MV-4-11 (cell line): ENCODE measurements around the gene MMAB.

ENCODE experiments used
- DNase-seq: peaks from one replicate; lab custom pipeline; 2025; lab: John Stamatoyannopoulos, UW

MMAB gene

DNA sequence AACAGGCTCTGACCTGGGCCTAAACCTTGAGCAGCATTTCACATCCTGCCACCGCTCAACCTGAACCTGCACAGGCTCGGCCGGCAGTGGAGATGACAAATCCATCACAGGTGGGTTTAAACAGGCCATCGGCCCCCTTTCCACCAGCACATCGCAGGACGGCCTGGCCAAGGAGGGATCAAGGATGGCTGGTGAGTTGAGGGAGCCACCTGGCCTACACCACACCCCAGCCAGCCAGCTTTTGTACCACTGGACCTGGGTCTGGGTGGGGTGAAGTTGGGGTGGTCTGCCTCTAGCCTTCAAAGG lies 14.2 kb downstream of the MMAB start:
- no peak for DNase-seq

DNA sequence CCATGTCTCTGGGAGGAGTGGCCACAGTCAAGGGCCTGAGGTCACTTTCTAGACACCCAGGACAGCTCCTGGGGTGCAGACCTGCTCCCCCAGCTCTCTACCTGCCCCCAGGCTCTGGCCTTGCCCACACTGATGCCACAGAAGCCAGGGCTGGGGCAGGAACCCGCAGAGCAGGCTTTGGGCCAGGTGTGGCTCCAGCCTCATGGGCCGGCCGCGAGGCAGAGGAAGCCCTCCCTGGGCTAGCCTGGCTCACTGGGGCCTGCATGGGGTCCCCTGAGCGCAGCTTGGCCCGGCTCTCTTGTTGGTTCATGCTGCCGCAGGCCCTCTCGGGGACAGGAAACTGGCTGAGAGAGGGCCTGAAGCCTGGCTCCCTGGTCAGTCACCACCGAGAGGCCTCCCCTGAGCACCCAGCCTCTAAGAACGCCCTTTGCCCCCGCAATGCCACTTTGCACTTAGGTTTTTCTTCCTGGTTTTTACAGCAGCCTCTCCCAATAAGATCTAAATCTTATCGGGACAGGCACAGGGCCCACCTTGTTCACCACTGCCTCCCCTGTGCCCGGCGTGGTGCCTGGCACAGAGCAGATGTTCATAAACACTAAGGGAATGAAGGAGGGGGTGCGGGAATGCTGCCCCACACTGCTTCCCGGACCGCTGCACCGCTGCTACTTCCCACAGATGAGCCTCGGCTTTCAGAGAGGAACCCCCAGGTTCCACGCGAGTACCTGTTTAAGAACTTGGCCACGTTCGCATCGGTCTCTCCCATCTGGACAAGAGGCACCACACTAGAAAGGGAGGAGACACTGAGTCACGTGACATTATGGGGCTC lies 14.7 kb downstream of the MMAB start:
- DNase-seq = no peak

DNA sequence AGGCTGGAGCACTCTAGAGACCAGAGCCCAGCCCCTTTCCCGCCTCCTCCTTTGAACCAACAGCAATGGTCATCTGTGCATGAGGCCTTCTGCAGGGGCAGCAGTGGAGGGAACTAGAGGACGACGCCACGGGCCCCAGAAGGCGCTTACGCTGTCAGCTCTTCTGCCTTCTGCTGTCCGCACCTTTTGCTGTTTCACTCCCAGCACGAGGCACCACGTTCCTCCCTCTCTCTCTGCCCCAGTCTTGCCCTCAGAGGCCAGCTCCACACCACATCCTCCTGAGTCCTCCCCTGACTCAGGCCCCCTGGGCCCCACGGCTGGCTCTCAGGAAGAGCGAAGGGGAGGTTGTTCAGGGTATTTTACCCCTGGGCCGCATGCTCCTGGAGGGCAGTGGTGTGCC lies 15.5 kb downstream of the MMAB start:
- no peak for DNase-seq

DNA sequence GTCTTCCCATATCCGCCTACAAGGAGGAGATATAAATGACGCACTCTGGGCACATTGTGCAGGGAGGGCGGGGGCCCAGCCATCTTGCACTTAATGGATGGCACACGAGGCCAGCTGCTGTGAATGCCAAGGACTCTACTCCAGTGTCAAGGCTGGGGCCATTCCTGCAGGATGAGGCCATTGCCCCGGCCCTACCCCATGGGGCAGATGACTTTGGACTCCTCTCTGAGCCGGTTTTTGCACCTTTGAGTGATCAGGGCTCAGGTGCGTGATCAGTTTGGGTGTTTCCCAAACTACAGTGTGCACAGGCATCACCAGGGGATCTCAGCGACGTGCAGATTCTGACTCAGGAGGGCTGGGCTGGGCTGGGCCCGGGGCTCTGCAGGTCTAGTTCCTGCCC lies 16.1 kb downstream of the MMAB start:
- no peak for DNase-seq

DNA sequence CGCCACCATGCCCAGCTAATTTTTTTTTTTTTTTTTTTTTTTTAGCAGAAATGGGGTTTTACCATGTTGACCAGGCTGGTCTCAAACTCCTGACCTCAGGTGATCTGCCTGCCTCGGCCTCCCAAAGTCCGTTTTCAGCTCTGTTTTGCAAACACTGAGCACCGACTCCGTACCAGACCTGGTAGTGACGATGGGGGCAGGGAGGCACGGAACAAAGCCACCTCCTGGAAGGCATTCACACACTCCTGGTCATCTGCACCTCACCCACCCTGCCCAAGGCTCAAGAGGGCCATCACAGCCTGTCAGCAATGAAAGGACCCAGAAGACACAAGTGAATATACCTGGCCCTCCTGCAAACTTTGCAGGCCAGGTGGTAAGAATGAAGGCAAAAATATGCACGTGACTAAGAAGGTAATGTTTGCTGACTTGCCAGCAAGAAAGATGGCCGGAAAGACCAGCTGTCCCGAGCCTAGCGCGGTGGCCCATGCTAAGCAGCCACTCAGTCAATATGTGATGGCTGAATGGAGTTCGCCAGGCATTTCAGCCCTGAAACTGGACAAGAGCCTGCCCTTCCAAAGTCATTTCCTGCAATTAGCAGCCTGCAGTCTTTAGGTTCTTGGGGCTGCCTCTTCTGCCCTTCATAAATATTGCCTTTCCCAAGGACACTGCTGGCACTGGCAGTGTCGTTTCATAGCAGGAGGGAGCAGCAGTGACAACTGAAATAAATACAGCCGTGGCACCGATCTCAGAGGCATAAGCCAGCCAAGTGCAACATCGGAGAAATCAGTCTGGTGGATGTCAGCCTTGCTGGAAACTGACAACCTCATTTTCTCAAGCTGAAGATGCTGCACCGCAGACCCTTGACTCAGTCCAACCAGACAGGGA lies 17.6 kb downstream of the MMAB start:
- no peak for DNase-seq

DNA sequence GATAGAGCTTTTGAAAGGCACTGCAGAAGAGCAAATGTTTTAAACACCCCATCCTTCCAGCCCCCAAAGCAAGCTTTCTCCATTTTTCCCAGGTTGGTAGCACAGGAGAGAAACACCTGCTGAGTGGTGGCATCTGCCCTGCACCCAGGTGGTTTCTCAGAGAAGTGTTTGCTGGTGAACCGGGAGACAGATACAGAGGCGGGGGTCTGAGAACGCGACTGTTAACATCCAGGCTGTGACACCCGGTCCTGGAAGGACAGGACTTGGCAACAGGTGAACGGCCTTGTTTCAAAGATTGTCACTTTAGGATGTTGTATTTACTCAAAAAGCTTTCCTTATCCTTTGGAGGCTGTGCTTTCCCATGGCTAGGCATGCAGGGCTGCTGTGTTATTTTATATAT lies 18.5 kb downstream of the MMAB start:
- DNase-seq = no peak

DNA sequence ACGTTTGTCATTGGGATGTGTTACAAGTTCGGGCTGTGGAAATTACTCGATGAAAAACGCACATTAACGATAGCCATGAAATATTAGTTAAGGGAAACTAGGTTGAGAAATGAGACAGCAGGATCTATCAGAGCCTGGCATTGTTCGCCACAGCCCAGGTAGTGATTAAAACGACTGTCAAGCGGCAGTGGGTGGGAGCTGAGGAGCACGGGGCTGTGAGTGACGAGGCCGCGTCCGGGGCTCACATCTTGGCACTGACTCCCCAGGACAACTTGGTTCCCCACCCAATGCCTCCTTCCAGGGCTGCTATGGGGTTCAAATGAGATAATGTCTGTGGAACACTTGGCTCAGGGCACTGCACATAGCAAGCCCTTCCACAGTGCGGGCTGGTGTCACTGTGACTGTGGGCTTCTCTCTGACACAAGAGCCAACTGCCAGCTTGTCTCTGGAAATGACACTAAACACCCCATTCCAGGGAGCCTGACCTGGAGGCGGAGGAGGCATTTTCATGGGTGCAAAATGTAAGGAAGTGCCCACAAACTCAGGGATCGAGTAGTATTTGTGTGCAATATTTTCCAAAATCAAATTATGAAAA lies 19.3 kb downstream of the MMAB start:
- no peak for DNase-seq

DNA sequence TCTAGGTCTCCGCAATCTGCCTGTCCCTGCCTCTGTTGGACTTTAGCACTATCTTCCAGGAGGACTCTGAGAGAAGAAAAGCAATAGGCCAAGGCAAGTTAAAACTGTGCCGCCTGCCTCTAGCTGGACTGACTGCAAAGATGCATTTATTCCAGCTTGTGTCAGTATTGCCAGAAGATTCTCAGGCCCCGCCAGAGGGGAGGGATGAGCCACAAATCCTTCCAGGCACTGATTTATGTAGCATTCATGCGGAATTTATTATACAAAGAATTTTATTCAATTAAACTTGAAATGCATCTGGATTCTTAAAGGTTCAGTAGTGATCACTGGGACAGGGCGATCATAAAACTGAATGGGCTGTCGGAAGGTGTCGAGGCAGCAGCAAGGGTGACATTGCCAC lies 19.8 kb downstream of the MMAB start:
- DNase-seq = no peak

DNA sequence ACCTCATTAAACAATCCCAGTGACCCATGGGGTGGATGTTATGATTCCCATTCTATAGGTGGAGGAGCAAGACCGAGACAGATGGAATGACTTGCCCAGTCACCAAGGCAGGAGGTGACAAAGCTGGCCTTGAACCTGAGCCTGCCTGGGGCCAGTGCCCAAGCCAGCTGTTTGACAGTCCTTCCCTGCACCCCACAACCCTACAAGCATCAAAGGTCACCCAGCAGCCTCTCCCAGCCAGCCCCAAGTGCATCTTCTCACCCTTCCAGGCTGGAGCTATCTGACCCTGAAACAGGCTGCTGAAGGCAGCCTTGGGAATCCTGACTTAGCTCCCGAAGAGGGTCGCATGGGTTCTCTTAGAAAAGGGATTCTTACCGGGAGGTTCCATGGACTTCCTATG lies 20.3 kb downstream of the MMAB start:
- no peak for DNase-seq

DNA sequence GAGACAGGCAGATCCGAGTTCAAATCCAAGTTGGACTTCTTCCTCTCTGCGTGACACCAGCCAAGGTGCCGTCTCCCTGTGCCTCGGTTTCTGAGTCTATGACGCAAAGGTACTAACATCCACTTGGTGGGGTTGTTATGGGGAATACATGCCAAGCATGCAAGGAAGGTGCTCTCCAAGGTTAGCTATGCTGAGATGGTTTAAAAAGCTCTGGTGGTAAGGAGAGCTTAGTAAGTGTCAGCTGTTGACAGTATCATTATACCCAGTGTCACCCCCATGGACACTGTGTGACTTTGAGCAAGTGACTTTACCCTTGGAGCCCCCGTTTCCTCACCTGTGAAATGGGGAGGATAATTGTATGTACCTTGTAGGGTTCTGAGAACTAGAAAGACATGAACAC lies 22.2 kb downstream of the MMAB start:
- no peak for DNase-seq

DNA sequence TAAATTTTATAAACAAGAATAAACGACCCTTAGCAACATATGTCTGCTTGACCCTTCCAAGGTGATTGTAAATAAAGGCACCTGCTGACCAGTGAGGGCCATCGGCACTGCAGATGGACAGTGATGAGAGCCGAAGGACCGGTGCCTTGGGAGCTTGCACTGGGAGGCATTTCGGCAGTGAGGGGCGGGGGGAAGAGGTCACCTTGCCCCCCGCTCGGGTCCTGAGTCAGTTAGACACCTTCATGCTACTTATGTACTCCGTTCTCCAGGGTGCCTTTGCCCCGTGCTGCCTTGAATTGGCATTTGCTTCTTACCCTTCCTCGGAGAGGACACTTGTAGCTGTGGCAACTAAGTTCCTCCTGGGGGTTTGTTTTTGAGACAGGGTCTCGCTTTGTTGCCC lies 23.0 kb downstream of the MMAB start:
- no peak for DNase-seq

DNA sequence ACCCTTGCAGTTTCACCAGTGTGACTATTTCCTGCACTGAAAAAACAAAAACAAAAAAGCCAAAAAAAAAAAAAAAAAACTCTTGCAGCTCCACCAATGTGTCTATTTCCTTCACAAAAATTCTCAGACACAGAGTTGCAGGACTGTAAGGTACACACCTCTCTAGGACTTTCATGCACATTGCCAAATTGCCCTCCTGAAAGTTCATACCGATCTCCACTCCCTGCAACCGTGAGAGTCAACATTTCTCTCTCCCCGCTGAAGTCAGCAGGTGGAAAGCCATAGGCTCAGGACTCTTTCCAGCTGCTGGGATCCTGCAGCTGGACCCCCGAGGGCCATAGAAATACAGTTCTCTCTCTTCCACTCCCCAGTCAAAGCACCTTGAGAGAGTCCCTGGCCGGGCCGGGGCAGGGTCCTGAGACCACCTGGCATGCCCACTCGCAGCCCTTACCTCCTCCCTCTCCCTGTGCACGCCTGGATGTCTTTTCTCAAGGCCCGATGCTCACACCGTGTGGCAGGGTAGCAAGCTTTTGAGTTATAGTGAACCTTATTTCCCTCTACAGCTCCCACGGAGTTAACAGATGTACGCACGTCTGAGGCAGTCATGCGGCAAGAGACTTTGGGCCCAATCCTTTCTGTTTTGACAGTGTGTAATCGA lies 23.6 kb downstream of the MMAB start:
- no peak for DNase-seq

DNA sequence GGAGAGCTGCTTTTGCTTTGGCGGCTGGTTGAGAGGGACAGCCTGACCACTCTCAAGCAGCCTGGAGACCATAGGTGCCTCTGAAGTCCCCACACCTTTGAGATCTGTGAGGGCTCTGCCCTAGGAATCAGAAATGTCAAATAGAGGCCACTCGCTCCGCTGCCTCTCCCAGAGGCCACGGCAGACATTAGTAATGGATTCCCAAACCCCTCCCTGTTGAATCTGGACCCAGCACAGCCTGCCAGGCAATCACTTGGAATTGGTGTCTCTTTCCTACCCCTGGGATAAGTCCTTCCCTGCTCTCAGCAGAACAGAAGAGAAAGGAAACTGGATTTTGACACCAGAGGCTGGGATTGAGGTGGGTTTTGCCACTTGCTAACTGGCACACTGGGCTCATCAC lies 25.0 kb downstream of the MMAB start:
- no peak for DNase-seq

DNA sequence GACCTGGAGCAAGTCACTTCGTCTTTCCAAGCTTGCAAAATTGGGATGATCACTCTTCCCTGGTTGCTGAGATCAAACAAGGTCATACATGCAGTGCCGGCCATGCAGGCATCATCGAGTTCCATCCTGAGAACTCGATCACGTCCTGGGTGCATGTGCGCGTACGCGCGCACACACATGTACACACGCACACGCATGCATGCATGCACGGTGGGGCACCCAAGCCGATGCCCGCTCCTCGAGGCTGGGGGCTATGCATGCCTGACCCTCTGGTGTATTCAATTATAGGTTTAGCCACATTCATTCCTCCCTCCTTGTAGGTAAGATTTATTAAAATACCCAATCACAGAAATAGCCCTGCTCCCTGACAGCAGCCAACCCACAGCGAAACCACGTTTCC lies 26.0 kb downstream of the MMAB start:
- no peak for DNase-seq

DNA sequence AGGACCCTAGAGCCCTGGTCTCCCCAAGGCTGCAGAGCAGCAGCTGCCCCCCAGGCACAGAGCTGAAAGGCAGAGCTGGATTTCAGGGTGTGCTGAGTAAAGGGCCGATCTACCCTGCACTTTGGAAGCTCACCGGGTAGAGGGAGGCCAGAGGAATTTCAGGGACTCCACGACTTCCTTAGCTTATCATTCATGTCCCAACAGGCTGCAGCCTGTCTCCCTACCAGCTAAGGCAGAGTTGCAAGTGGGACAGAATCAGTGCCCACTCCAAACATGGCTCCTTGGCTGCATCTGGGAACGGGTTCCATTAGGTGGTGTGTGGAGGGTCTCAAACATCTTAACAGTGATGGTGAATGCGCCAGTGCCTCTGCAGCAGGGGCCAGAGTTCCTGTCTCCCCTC lies 27.5 kb downstream of the MMAB start:
- no peak for DNase-seq

DNA sequence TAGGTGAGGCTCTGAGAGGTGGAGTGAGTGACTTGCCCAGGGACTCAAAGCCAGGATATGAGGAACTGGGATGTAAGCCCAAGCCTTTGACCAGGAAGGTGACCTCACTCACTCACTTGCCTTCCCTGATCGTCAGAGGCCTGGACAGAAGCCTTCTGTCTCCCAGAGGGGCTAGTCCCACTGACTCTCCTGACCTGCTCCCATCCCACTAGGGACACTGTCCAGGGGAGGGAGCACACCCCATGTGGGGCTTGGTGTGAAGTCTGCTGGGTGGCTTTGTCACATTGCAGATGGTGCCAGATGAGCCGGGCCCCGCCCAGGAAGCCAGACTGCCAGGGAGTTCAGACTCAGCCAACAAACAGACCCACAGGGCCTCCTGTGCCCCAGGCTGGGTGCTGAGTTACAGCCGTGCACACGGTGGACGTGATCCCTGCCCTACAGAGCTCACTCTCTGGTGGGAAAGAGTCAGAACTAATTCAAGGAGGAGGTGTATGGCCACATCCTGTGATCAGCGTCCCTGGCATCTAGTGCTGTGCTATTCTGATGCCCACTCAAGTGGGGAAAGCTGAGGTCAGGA lies 28.3 kb downstream of the MMAB start:
- DNase-seq = peak; percentile 20

DNA sequence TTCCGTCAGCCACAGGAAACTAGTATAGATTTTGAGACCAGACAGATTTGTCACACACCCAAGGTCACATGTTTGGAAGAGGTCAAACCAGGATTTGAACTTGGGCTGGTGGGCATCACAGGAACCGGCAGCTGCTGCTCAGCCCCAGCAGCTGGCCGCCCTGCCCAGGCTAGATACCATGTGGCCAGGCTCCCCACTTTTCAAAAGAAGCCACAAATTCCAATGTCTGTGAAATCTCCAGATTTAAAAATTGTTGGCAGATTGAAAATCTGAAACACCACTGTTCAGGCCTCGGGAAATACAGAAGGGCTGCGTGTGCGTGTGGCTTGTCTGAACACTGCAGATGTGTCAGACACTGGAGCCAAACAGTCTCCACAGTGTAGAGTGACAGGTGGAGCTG lies 30.4 kb downstream of the MMAB start:
- DNase-seq = no peak

DNA sequence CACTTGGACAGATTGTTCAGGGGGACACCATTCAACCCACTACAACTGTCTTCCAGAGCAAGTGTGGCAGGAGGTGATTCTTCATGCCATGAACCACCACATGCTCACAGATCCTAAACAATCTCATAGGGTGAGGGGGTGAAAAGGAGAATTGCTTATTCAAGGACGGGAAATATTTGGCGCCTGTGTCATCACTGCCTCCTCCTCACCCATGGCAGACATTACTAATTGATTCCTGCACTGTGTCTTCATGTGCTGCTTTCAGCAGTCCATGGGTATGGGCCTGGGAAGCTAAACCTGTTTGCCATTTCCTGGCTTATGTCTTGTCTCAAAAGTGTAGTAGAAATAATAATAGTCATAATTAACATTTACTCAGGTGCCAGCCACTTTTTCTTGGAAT lies 31.3 kb downstream of the MMAB start:
- no peak for DNase-seq

DNA sequence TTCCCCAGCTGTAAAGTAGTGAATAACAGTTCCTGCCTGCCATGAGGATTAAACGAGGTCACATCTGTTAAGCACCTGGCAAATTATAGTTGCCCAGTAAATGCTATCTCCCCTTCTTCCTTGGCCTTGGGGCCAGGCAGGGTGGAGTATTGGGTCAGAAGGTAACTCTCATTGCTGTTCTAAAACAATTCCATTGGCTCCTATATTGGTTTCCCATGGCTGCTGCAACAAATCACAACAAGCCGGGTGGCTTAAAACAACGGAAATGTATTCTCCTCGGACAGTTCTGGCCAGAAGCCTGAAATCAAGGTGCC lies 31.9 kb downstream of the MMAB start:
- no peak for DNase-seq

DNA sequence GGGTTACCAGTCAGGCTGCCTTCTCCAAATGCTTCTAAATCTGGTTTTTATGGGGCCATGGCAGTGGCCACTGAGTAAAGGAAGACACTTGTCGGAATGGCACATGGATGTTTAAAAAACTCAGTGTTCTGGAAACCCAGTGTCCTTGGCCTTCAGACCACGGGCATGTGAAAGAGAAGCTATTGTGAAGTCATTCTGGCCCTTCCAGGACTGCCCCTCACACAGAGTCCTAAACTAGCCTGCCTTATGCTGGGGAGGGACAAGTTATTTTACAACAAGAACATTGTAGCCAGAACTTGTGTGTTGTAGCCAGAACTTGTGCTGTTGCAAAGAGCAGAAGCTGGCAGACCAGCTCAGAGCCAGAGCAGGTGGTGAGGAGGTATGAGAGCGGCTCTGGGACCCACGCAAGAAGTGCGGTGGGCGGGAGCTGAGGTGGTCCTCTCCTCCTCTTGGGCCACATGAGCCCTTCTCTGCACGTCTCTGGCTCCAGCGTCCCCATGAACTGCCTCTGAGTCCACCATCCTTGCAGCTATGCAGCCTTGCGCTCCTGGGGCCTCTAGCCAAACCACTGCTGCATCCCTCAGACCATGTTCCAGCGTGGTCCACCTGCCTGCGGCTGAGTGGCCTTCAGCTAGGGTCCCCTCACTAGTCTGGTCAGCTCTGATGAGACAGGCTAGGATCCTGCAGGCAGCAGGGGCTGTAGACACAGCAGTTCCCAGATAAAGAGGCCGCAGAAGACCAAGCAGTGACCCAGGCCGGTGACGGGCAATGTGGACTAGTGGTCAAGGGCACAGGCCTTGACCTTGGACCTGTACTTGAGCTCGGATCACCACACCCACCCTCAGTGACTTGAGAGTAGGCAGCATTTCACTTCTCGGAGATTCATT lies 32.5 kb downstream of the MMAB start:
- DNase-seq = no peak

DNA sequence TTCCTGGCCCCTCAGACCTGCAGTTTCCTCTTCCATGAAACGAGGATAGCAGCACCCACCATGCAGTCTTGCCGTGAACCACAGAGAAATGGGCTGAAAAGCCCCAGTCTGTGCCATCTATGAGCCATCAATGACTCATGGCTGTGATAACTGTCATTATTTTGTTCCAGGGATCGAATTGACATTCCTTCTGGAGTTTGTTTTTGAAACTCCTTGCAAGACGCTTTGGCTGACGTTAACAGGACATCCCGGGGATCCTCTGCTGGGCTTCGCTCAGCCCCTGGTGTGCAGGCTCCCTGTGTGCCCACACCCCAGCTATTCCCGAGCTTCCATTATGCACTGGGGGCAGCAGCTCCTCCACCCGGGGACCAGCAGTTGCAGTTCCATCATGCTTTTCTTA lies 33.8 kb downstream of the MMAB start:
- DNase-seq = no peak
